ENCODE data around the gene BABAM1. TPM values are rescaled to one million over a fixed set of nuclear protein-coding genes. Genes with fewer than 3 reads are reported as not detected.

The BABAM1 gene
- total and polyA plus RNA-seq, 9 of the 15 experiments (the other 6 are each of a cell fraction or from before 2014, with no cell fraction given), result 14.7 to 160 (median 113) TPM

DNA sequence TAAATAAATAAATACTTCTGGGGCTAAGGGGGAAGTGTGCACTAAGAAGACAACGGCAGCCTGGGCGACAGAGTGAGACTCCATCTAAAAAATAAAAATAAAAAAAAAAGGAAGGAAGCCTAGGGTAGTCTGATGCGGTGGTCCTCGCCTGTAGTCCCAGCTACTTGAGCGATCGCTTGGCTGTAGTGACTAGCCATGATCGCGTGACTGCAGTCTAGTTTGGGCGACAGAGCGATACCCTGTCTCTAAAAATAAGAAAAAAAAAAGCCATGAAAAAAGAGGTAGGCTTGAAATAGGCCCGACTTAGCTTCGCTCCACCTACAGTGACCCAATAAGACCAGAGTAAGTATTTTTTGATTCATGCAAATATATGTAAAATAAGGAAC lies 661 bp upstream of the BABAM1 start (continued):
- TF ChIP-seq ZNF316 (IDR thresholded peaks at IDR 0.05) (peak; percentile 3; the same call in 1 of the 2 replicates), SMAD2 (IDR thresholded peaks at IDR 0.05; ENCODE audit: low read depth, low read length) (no peak), ZNF444 (CRISPR knock-in tag; IDR thresholded peaks at IDR 0.05) (no peak), NFXL1 (CRISPR knock-in tag; IDR thresholded peaks at IDR 0.05) (no peak), GMEB1 (CRISPR knock-in tag; IDR thresholded peaks at IDR 0.05) (no peak)
- TF ChIP-seq, protein P1, sequence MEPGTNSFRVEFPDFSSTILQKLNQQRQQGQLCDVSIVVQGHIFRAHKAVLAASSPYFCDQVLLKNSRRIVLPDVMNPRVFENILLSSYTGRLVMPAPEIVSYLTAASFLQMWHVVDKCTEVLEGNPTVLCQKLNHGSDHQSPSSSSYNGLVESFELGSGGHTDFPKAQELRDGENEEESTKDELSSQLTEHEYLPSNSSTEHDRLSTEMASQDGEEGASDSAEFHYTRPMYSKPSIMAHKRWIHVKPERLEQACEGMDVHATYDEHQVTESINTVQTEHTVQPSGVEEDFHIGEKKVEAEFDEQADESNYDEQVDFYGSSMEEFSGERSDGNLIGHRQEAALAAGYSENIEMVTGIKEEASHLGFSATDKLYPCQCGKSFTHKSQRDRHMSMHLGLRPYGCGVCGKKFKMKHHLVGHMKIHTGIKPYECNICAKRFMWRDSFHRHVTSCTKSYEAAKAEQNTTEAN (CRISPR knock-in tag; IDR thresholded peaks at IDR 0.05), result no peak

DNA sequence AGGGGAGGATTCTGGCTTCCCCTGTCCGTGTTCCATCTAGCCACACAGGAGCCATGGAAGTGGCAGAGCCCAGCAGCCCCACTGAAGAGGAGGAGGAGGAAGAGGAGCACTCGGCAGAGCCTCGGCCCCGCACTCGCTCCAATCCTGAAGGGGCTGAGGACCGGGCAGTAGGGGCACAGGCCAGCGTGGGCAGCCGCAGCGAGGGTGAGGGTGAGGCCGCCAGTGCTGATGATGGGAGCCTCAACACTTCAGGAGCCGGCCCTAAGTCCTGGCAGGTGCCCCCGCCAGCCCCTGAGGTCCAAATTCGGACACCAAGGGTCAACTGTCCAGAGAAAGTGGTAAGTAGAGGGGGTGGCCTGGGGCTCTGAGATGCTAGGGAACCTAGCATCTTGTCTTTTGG lies 1.5 kb downstream of the BABAM1 start:
- H4K20me1 ChIP-seq (replicated peaks; ENCODE audit: control insufficient read depth, insufficient read depth, low read length), result no peaks in the 10 kb centered on the region
- H3K4me3 ChIP-seq, result peak overlapping the region; percentile 65
- H3K36me3 ChIP-seq (ENCODE audit: control insufficient read depth, insufficient read depth, low read length), result peaks cover 34% of the 10 kb centered on the region
- H3K27me3 ChIP-seq (ENCODE audit: control insufficient read depth in 2 of 2, insufficient read depth in 2 of 2, low read length in 2 of 2), result no peaks in the 10 kb centered on the region
- H3K4me2 ChIP-seq (ENCODE audit: insufficient read depth, low read length), result peak overlapping the region; percentile 91
- H3K9ac ChIP-seq (ENCODE audit: insufficient read depth in 1 of 2, low read depth in 2 of 2, low read length in 2 of 2), result peak overlapping the region; percentile 81 to 91; a peak in 3 of 4 replicates
- no peak for ATAC-seq
- no peaks in the 10 kb centered on the region for H3K9me3 ChIP-seq (replicated peaks; ENCODE audit: control insufficient read depth, insufficient read depth, low read depth, low read length)
- ChIA-PET CTCF (ENCODE audit: low intra/inter-chr PET ratio) (no interaction called here), POLR2A (interaction anchor here (2.7 kb wide), 1 partner anchor 13 kb away, joined by 12 read pairs; the partner anchor contains the start of gene ANKLE1)
- peak overlapping the region; percentile 82; the same call in 2 of the 3 replicates for H3K27ac ChIP-seq (ENCODE audit: extremely low read depth, low read depth, low read length)
- no TSS peak for BruUV-seq (replicated peaks)
- H3K79me2 ChIP-seq (ENCODE audit: control insufficient read depth, insufficient read depth, low read length), result peaks cover 19% of the 10 kb centered on the region
- in situ Hi-C loops (cut with MboI) (no loop called here), intact Hi-C loops (cut with micrococcal nuclease) (loop anchor here (5.0 kb wide), 1 partner anchor 41 kb away; the partner anchor contains the start of gene OCEL1)
- WGBS (ENCODE audit: insufficient coverage, low coverage, missing lambda C conversion rate), result 90% methylated on average over 9 of the region's 13 CpGs
- no peaks in the 10 kb centered on the region for H3K9me1 ChIP-seq (ENCODE audit: control insufficient read depth, insufficient read depth, low read length)
- no peak for DNase-seq (ENCODE audit: extremely low read depth in 1 of 4, low spot score in 3 of 4)
- H3K4me1 ChIP-seq (replicated peaks in 1 of 2; ENCODE audit: control insufficient read depth in 2 of 2, insufficient read depth in 2 of 2, low read length in 2 of 2), result peaks cover 3 to 13% of the 10 kb centered on the region in 2 experiments; a peak in 3 of 5 replicates
- H2AFZ ChIP-seq (ENCODE audit: low read depth, low read length), result no peak overlapping the region
- FAIRE-seq, result no peak
- TF ChIP-seq RBFOX2 (IDR thresholded peaks at IDR 0.05; ENCODE audit: low read depth, low read length) (peak; percentile 40; the same call in 1 of the 2 replicates), CEBPG (CRISPR knock-in tag; IDR thresholded peaks at IDR 0.05) (no peak), CEBPG (tag; conservative IDR thresholded peaks at IDR 0.05 in 1 of 2, IDR thresholded peaks at IDR 0.05 in 1 of 2) (no peak), KAT7 (CRISPR knock-in tag; IDR thresholded peaks at IDR 0.05; ENCODE audit: borderline replicate concordance) (no peak), BACH1 (tag; IDR thresholded peaks at IDR 0.05) (no peak), PML (IDR thresholded peaks at IDR 0.05; ENCODE audit: low read length) (no peak)
- TF ChIP-seq, protein P2, sequence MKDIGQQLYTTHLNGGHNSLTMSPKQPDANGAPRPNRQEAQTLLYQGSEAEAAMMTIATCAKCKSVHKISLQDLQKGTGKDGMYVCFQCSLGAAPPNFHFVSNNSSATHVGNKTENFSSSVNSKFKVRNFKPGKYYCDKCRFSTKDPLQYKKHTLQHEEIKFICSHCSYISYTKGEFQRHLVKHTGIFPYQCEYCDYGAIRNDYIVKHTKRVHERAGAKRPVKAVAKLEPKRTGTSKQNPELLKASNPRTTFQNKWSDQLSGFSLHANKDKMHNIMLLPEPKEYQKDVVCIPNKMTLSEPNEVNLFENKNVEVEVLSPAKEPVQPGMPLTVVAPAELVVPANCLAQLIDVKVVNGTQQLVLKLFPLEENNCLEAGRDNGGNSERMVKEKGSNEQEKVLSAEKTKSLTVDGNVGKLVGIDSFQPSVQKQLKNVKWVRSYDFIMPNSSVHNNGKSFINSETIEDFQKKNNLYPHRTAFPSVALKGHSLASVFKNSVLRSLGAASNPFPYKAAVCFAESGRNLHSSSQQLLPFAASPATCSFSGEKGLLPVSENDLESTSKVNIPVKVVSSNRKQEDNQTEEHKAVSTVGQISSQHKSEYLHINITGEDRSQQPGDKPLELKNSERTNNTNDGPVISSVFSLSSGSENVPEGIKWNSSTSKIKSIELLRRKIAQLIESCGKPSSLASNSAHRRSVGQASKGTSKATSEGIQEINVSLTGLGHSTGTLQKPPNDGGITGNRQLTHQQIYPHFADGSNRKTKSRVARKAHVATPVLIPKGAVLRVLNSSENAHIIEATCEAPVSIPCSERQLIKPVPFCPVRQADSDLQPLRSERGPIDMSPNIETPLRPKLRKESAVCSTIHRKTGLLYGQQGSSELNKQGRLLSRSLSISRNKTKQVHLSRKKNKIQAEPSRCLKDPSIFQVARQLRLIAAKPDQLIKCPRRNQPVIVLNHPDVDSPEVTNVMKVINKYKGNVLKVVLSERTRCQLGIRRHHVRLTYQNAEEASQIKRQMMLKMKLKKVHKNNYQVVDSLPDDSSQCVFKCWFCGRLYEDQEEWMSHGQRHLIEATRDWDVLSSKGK (CRISPR knock-in tag; IDR thresholded peaks at IDR 0.05), result no peak
- TF ChIP-seq, protein P3, sequence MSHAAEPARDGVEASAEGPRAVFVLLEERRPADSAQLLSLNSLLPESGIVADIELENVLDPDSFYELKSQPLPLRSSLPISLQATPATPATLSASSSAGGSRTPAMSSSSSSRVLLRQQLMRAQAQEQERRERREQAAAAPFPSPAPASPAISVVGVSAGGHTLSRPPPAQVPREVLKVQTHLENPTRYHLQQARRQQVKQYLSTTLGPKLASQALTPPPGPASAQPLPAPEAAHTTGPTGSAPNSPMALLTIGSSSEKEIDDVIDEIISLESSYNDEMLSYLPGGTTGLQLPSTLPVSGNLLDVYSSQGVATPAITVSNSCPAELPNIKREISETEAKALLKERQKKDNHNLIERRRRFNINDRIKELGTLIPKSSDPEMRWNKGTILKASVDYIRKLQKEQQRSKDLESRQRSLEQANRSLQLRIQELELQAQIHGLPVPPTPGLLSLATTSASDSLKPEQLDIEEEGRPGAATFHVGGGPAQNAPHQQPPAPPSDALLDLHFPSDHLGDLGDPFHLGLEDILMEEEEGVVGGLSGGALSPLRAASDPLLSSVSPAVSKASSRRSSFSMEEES (CRISPR knock-in tag; IDR thresholded peaks at IDR 0.05), result no peak

Data from K562 (cell line).